NCI-H446 treated with DMSO at 0.1 percent for 48 hours (cell line): ENCODE data around the gene TMEM139.
"Not testable (repeated sequence)": the region's sequence is repeated elsewhere in the genome, so short reads cannot be mapped to it uniquely, and the experiment has no call there.

Experiments used
- DNase-seq: peaks from one replicate; lab custom pipeline; 2025; lab: John Stamatoyannopoulos, UW

Gene TMEM139

GRCh38 chr7:143288836-143289235 lies 4.1 kb downstream of the TMEM139 start:
- no peak for DNase-seq

- DNase-seq: no peak
Measured at GRCh38 chr7:143289421-143289820, 4.7 kb downstream of the TMEM139 start.

DNA sequence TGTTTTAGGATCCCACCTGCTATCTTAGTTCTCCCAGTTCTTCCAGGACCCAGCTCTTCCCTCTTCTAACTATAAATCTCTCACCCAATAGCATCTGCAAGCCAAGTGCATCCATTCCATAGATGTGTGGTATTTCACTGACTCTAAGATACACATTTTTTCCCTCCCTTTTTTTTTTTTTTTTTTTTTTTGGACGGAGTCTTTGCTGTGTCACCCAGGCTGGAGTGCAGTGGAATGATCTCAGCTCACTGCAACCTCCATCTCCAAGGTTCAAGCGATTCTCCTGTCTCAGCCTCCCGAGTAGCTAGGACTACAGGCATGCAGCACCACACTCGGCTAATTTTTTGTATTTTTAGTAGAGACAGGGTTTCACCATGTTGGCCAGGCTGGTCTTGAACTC lies 5.1 kb downstream of the TMEM139 start:
- DNase-seq: not testable (repeated sequence)

DNA sequence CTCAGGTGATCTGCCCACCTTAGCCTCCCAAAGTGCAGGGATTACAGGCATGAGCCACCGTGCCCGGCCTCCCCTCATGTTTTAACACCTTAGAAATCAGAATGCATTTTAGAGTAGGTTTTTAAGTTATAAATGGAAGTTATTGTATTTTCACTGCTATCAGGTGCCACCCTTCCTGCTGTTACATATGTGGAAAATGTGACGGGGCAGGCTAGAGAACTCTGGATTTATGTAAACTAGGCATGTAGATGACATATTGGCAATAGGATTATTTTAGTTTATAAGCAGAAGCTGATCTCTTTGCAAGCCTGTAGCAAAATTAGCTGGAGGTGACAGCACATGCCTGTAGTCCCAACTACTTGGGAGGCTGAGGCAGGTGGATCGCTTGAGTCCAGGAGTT lies 5.5 kb downstream of the TMEM139 start:
- DNase-seq: no peak

- no peak for DNase-seq
Measured at GRCh38 chr7:143292876-143293275, 8.1 kb downstream of the TMEM139 start.

GRCh38 chr7:143295870-143296269 lies 11.1 kb downstream of the TMEM139 start:
- DNase-seq: no peak

GRCh38 chr7:143296686-143297085 lies 11.9 kb downstream of the TMEM139 start:
- no peak for DNase-seq

DNA sequence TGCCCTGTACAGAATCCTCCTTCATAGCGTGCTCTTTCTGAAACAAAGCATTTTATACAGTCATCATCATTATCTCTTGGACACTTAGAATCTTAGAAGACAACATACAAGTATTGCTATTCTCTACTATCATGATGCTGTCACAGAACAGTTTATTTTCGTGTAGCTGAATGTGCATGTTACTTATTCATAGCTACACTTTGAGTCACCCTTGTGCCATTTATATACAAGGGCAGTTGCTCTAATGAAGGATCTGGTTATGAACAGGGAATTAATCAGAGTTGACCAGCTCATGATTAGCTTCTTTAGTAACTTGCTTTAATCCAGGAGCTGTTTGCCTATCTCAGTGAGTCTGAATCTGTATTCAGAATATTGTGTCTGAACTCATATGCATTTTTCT lies 14.6 kb downstream of the TMEM139 start:
- no peak for DNase-seq

GRCh38 chr7:143299840-143300239 lies 15.1 kb downstream of the TMEM139 start:
- DNase-seq: no peak

DNA sequence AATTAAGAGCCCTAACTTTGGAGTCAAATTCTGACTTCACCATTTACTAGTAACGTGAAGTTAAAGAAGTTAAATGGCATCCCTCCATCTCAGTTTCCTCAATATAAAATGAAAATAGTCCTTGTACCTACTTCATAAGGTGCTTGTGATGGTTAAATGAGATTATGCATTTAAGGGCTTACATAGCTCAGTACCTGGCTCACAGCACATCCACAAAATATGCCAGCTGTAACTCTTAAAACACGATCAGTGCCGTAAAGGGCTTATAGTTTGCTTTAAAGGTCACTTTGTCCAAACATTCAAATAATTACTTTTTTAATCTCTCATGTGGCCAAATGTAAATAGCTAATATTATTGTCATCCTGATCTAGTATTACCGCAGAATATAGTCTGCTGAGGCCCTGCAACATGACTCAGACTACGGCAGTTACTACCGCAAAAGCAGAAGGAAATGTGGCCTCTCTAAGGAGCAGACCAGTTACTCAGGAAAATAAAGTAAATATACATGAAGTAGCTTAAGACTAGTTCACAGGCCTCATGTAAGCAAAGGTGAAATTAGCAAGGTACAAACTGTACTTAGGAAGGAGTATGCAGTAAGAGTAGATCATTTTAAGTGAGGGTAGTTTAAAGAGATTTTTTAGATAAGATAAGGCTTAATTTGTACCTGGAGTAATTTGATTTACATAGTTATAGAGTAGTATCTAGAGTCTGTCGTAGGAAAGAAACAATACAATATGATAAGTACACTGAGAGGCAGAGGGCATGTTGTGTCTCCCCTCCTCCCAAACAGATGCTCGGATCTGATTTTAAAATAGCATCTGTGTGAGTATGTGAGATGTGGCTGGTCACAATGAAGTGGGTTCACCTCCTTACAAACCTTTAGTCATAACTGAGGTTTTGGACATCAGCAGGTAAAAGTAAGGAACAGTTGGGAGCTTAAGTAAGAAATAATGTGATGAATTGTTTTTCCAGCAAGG lies 16.5 kb downstream of the TMEM139 start:
- no peak for DNase-seq

DNA sequence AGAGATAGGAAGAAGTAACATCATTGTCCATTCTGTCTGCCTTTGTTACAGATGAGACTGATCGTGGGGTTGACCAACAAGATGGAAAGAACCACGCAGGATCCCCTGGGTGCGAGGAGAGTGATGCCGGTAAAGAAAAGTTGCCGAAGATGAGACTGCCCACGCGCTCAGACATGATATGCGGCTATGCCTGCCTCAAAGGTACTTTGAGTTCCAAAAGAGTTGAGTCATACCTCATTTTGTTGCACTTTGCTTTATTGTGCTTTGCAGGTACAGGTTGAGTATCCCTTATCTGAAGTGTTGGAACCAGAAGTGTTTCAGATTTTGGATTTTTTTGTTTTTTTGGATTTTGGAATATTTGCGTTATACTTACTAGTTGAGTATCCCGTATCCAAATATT lies 19.0 kb downstream of the TMEM139 start:
- DNase-seq: no peak

DNA sequence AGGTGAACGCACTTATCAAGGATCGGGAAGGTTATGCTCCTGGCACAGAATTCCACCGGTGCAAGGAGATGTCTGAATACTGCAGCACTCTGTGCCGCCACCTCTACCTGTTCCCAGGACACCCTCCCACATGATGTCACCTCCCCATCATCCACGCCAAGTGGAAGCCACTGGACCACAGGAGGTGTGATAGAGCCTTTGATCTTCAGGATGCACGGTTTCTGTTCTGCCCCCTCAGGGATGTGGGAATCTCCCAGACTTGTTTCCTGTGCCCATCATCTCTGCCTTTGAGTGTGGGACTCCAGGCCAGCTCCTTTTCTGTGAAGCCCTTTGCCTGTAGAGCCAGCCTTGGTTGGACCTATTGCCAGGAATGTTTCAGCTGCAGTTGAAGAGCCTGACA lies 20.2 kb downstream of the TMEM139 start:
- DNase-seq: no peak

- no peak for DNase-seq
Measured at GRCh38 chr7:143305423-143306070, 20.8 kb downstream of the TMEM139 start.

DNA sequence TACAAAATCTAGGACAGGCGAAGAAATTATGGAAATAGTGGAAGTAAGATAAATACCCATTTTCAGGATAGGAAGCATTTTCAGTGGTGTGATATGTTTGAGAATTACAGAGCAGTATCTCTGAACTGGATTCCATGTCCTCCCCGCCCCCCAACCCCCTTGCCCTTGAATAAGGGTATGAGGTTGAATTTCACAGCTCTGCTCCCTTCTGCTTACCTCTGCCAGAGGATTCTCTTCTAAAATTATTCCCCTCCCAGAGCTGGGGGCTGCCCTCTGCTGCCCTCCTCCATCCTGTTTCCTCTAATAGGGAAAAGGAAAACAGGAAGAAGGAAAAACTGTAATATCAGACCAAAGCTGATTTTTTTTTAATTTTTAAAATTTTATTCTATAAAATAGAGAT lies 23.9 kb downstream of the TMEM139 start:
- no peak for DNase-seq

DNA sequence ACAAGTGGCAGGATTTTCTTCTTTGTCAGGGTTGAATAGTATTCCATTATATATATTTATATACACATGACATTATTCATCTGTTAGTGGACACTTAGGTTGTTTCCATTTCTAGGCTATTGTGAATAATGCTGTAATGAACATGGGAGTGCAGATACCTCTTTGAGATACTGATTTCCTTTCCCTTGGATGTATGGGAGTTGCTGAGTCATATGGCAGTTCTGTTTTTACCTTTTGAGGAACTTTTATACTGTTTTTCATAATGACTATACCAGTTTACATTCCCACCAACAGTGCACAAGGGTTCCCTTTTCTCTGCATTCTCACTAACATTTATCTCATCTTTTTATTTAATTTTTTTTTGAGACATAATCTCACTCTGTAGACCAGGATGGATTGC lies 29.4 kb downstream of the TMEM139 start:
- DNase-seq: no peak

DNA sequence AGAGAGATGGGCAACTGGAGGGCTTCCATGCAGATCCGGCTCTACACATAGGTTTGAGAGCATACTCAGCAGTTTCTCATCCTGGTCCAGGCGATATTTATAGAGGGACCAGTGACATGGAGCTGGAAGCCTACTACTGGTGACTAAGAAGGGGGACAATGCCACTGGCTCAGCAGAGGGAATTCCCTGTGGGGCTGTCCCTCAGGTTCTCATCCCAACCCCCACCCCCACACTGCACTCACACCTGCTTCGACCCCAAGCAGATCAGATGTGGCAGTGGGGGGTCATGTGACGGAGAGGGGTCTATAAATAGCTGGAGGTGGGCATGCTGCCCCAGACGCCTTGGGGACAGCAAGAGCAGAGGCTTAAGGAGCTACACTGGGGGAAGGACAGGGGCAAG lies 31.0 kb downstream of the TMEM139 start, which contains the start of gene CLCN1:
Gene CLCN1, plus strand, starts transcription at position 336 of the 400 bp plus-strand sequence. CDS start 102 bp downstream, outside the sequence.
- no peak for DNase-seq

DNA sequence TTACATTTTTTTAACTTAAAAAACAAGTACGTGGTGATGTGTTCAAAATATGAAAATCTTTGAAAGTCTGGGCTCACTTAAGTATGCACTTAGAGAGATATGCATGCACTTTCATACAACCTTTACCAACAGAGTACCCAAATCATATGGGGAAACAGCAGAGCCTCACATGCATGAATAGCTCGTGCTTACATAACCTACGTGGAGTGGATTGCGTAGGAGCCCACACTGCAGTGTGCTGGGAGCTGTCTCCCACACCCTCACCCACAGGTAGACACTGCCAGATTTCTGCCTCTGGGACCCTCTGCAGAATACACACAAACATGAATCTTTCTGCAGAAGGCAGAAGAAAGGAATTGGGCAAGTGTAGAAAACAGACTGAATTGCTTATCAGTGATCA lies 31.7 kb downstream of the TMEM139 start:
- no peak for DNase-seq

DNA sequence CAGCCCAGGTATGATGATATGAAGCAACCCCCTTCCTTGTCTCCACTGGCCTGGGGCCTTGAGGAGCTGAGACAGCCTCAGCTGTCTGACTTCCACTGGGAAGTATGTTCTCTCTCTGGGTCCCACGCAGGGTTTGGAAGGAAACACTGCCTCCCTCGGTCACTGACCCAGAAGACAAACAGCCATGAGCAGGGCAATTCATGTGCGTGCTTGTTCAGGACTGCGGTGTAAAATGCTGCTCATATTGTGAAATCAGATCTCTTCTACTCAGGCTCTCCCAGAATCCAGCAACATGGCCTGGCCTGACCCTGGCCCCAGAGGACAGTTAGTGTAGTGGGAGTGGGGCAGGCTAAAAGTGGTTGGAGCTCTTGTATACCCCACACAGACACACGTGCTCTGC lies 33.9 kb downstream of the TMEM139 start:
- no peak for DNase-seq

- no peak for DNase-seq
Measured at GRCh38 chr7:143320620-143321019, 35.9 kb downstream of the TMEM139 start.

GRCh38 chr7:143321242-143321641 lies 36.5 kb downstream of the TMEM139 start:
- no peak for DNase-seq

DNA sequence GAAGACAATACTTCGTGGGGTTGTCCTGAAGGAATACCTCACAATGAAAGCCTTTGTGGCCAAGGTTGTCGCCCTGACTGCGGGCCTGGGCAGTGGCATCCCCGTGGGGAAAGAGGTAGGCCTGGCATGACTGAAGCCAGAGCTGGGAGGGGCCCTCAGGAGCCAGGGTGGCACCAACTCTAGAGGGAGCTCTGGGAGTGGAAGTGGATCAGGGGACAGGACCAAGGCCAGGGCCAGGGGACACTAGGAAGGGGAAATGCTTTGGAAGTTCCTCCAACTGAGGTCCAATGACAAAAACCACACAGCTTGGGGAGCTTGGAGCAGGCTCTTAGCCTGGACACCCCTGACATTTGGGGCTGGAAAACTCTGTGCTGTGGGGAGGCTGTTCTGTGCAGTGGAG lies 37.0 kb downstream of the TMEM139 start:
- DNase-seq: no peak

GRCh38 chr7:143322760-143323633 lies 38.2 kb downstream of the TMEM139 start:
- no peak for DNase-seq
